Measurements from ENCODE around the gene SASH1. TPM values are rescaled to one million over a fixed set of nuclear protein-coding genes. Genes with fewer than 3 reads are reported as not detected.

The SASH1 gene
- total and polyA plus RNA-seq, 2 of the 8 experiments (the other 6 are each of a cell fraction or from before 2014, with no cell fraction given) = 6.0 to 20.2 TPM

- no peak for TF ChIP-seq BRCA1 (IDR thresholded peaks at IDR 0.05; ENCODE audit: low read depth, low read length)
- no peak for TF ChIP-seq HDAC6 (IDR thresholded peaks at IDR 0.05; ENCODE audit: low read depth, low read length)
- no peak for TF ChIP-seq KDM1A (IDR thresholded peaks at IDR 0.05; ENCODE audit: borderline replicate concordance, low read length)
- no peak for TF ChIP-seq CBX5 (IDR thresholded peaks at IDR 0.05; ENCODE audit: low read depth, low read length)
- no peak for TF ChIP-seq CBX8 (IDR thresholded peaks at IDR 0.05; ENCODE audit: borderline replicate concordance, low read depth, low read length)
- no peak for TF ChIP-seq EZH2 (IDR thresholded peaks at IDR 0.05; ENCODE audit: low read depth, low read length, severe bottlenecking)
- TF ChIP-seq GABPA (IDR thresholded peaks at IDR 0.05; ENCODE audit: borderline replicate concordance, insufficient read depth, low read length) = no peak
- TF ChIP-seq SP4 (IDR thresholded peaks at IDR 0.05; ENCODE audit: low read length) = no peak
- TF ChIP-seq TAF1 (IDR thresholded peaks at IDR 0.05; ENCODE audit: low read depth, low read length) = no peak
- TF ChIP-seq FOSL1 (IDR thresholded peaks at IDR 0.05; ENCODE audit: insufficient read depth, low read depth, low read length) = no peak
- TF ChIP-seq HDAC2 (IDR thresholded peaks at IDR 0.05; ENCODE audit: borderline replicate concordance in 1 of 2, low read depth in 2 of 2, low read length in 2 of 2) = no peak
- TF ChIP-seq SRF (IDR thresholded peaks at IDR 0.05; ENCODE audit: low read depth, low read length) = no peak
- TF ChIP-seq BCL11A (IDR thresholded peaks at IDR 0.05; ENCODE audit: low read depth in 2 of 2, low read length in 2 of 2) = no peak
- no peak for TF ChIP-seq JUND (IDR thresholded peaks at IDR 0.05; ENCODE audit: low read length)
Measured at GRCh38 chr6:148570456-148570855, 227.8 kb downstream of the SASH1 start.

More at GRCh38 chr6:148570456-148570855, 227.8 kb downstream of the SASH1 start:
- Histone ChIP-seq H3K14ac (ENCODE audit: insufficient read length) (no peak overlapping the region), H3K23me2 (ENCODE audit: low read depth, low read length) (no peaks in the 10 kb centered on the region), H3K56ac (replicated peaks; ENCODE audit: insufficient read length, low read depth, low read length) (no peak overlapping the region), H3K4me2 (ENCODE audit: insufficient read depth in 1 of 2, low read depth in 2 of 2, low read length in 2 of 2) (no peak overlapping the region), H3K4me1 (replicated peaks in 1 of 4; ENCODE audit: control insufficient read depth in 3 of 4, insufficient read depth in 4 of 4, low read length in 3 of 4) (peaks cover 0 to 4% (median 0%) of the 10 kb centered on the region in 4 experiments; a peak in 1 of 7 replicates), H4K20me1 (replicated peaks in 1 of 2; ENCODE audit: control insufficient read depth in 1 of 2, insufficient read depth in 2 of 2, low read length in 2 of 2) (no peaks in the 10 kb centered on the region), H3K79me1 (ENCODE audit: low read depth, low read length) (no peaks in the 10 kb centered on the region), H2BK120ac (replicated peaks; ENCODE audit: low read depth, low read length) (no peak overlapping the region), H3K4me3 (ENCODE audit: extremely low read depth in 1 of 4, insufficient read depth in 2 of 4, low read depth in 3 of 4, low read length in 4 of 4) (no peak overlapping the region), H3K27me3 (replicated peaks in 1 of 4; ENCODE audit: control insufficient read depth in 3 of 4, extremely low read depth in 1 of 4, insufficient read depth in 3 of 4, low read length in 3 of 4) (no peaks in the 10 kb centered on the region), H2BK12ac (ENCODE audit: low read depth, low read length) (no peak overlapping the region), H4K5ac (ENCODE audit: insufficient read length, low read depth, low read length) (no peak overlapping the region), H2AFZ (ENCODE audit: low read length) (no peak overlapping the region), H3K18ac (ENCODE audit: extremely low read depth, low read length) (no peak overlapping the region), H4K91ac (replicated peaks; ENCODE audit: insufficient read length, low read length) (no peak overlapping the region), H2BK5ac (ENCODE audit: low read depth, low read length) (0 out of 2 replicates have a peak overlapping the region, but pooled peaks have one; percentile 8), H3K36me3 (ENCODE audit: control insufficient read depth in 2 of 4, insufficient read depth in 4 of 4, low read length in 3 of 4) (no peaks in the 10 kb centered on the region), H4K8ac (ENCODE audit: extremely low read depth, insufficient read depth, low read length) (no peak overlapping the region), H3K9me3 (ENCODE audit: insufficient read depth in 2 of 2, low read depth in 1 of 2, low read length in 1 of 2) (no peaks in the 10 kb centered on the region), H2AK5ac (ENCODE audit: low read depth, low read length) (no peak overlapping the region), H3K23ac (ENCODE audit: insufficient read length) (no peak overlapping the region), H2BK15ac (ENCODE audit: low read length) (no peak overlapping the region), H3K79me2 (ENCODE audit: control insufficient read depth in 1 of 2, insufficient read depth in 2 of 2, low read length in 2 of 2) (no peaks in the 10 kb centered on the region), H3K9ac (replicated peaks in 1 of 4; ENCODE audit: extremely low read depth in 1 of 4, low read depth in 3 of 4, low read length in 3 of 4) (no peak overlapping the region), H3K27ac (ENCODE audit: low read depth, low read length) (no peak overlapping the region), H2BK20ac (ENCODE audit: low read length) (no peak overlapping the region), H3K4ac (replicated peaks; ENCODE audit: insufficient read length, low read depth, low read length) (no peak overlapping the region)
- DNase-seq (ENCODE audit: low read depth in 1 of 2, low spot score in 2 of 2) = no peak
- WGBS, 2 experiments (ENCODE audit: extremely low coverage in 1 of 2, insufficient coverage in 1 of 2, insufficient read length in 1 of 2, insufficient replicate concordance in 2 of 2, low coverage in 1 of 2, low lambda C conversion rate in 2 of 2, missing lambda C conversion rate in 1 of 2) = 86% methylated on average over 7 of the region's 7 CpGs; no CpG with 5 or more reads in 1 of the 2 experiments
- ChIA-PET CTCF (ENCODE audit: partially characterized antibody) (interaction anchor here (0.6 to 1.9 kb wide), 3 partner anchors 11 to 775 kb away, joined by 3 to 6 read pairs (median 3); no protein-coding TSS in a partner anchor), POLR2A (ENCODE audit: partially characterized antibody) (no interaction called here)
- no peak for FAIRE-seq

All from H1 (cell line).